Mesendoderm (in vitro differentiated cells): ENCODE results near the gene SH3GLB2.
"Not testable (repeated sequence)": the region's sequence is repeated elsewhere in the genome, so short reads cannot be mapped to it uniquely, and the experiment has no call there.

Experiments used
- DNase-seq: peaks from one replicate; pipeline ENCODE4 v3.0.0; 2013
- H2AK5ac ChIP-seq: 2 replicates; pipeline ENCODE4 v1.6.1; 2013; ENCODE audit warnings: low read length, inconsistent platforms
- H2BK120ac ChIP-seq: 2 replicates; pipeline ENCODE4 v1.6.1; 2013; ENCODE audit warnings: low read depth, mild to moderate bottlenecking, low read length, moderate library complexity, mixed read lengths
- H2BK15ac ChIP-seq: replicated peaks from 2 replicates; pipeline ENCODE4 v1.6.1; 2013; ENCODE audit warnings: low read depth, mild to moderate bottlenecking, moderate library complexity
- H2BK5ac ChIP-seq: 2 replicates; pipeline ENCODE4 v1.6.1; 2013; ENCODE audit warnings: low read length, inconsistent platforms
- H3K18ac ChIP-seq: 2 replicates; pipeline ENCODE4 v1.6.1; 2013; ENCODE audit warnings: mild to moderate bottlenecking, low read length, mixed read lengths
- H3K23ac ChIP-seq: one replicate; pipeline ENCODE4 v1.6.1; 2013; ENCODE audit warnings: low read length
- H3K27ac ChIP-seq: 2 replicates; pipeline ENCODE4 v1.5.1; 2013; ENCODE audit warnings: low read depth, mild to moderate bottlenecking, inconsistent platforms, low read length, moderate library complexity
- H3K27me3 ChIP-seq: 2 replicates; pipeline ENCODE4 v1.6.1; 2013; ENCODE audit warnings: low read length, control low read depth, mild to moderate bottlenecking, inconsistent platforms; ENCODE audit not compliant: insufficient read depth, poor library complexity
- H3K36me3 ChIP-seq: 2 replicates; pipeline ENCODE4 v1.6.1; 2013; ENCODE audit warnings: low read length, inconsistent platforms; ENCODE audit not compliant: control insufficient read depth, insufficient read depth
- H3K4ac ChIP-seq: one replicate; pipeline ENCODE4 v1.6.1; 2013; ENCODE audit warnings: low read depth, mild to moderate bottlenecking, low read length, moderate library complexity
- H3K4me1 ChIP-seq: 2 replicates; pipeline ENCODE4 v1.6.1; 2013; ENCODE audit warnings: low read depth, low read length, inconsistent platforms; ENCODE audit not compliant: control insufficient read depth
- H3K4me2 ChIP-seq: 2 replicates; pipeline ENCODE4 v1.6.1; 2013; ENCODE audit warnings: low read length
- H3K4me3 ChIP-seq: 2 replicates; pipeline ENCODE4 v1.5.1; 2013; ENCODE audit warnings: mild to moderate bottlenecking, low read length
- H3K56ac ChIP-seq: one replicate; pipeline ENCODE4 v1.6.1; 2013; ENCODE audit warnings: low read length
- H3K79me1 ChIP-seq: 2 replicates; pipeline ENCODE4 v1.6.1; 2013; ENCODE audit warnings: low read length, inconsistent platforms
- H3K79me2 ChIP-seq: 2 replicates; pipeline ENCODE4 v1.6.1; 2013; ENCODE audit warnings: mild to moderate bottlenecking, low read length; ENCODE audit not compliant: control insufficient read depth, insufficient read depth
- H3K9ac ChIP-seq: 2 replicates; pipeline ENCODE4 v1.6.1; 2013; ENCODE audit warnings: low read length, inconsistent platforms
- H4K5ac ChIP-seq: one replicate; pipeline ENCODE4 v1.6.1; 2013; ENCODE audit warnings: low read length
- H4K8ac ChIP-seq: one replicate; pipeline ENCODE4 v1.6.1; 2013; ENCODE audit warnings: low read depth, mild to moderate bottlenecking, control low read depth, low read length, moderate library complexity
- WGBS: extraction: QIAGEN DNeasy Blood & Tissue Kit; methylation state at CpG from one replicate; pipeline ENCODE4 v1.1.7; 2013; ENCODE audit warnings: low lambda C conversion rate, missing lambda C conversion rate; ENCODE audit not compliant: insufficient coverage; ENCODE audit errors: extremely low coverage; 5-methylcytosine and 5-hydroxymethylcytosine counted together

SH3GLB2 gene

DNA sequence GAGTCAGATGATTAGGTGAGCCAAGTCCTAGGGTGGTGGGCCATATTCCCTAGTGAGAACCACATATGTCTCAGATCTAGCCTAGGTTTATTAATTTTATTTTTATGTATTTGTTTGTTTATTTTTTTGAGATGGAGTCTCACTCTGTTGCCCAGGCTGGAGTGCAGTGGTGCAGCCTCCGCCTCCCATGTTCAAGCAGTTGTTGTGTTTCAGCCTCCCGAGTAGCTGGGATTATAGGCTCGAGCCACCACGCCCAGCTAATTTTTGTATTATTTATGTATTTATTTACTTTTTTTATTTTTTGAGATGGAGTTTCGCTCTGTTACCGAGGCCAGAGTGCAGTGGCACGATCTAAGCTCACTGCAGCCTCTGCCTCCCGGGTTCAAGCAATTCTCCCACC, 44.6 kb downstream of the SH3GLB2 start:
- H3K79me1 ChIP-seq, result no peaks in the 10 kb centered on the region
- H3K4me1 ChIP-seq, result no peaks in the 10 kb centered on the region
- no peak overlapping the region for H3K9ac ChIP-seq
- no peak overlapping the region for H4K8ac ChIP-seq
- no peak overlapping the region for H3K4me3 ChIP-seq
- DNase-seq, result no peak
- peaks cover 22% of the 10 kb centered on the region for H3K36me3 ChIP-seq
- H3K18ac ChIP-seq, result no peak overlapping the region
- H2BK5ac ChIP-seq, result no peak overlapping the region
- H2BK120ac ChIP-seq, result no peak overlapping the region
- no peak overlapping the region for H3K23ac ChIP-seq
- WGBS, result no CpG with 5 or more reads among the region's 8 CpGs
- no peak overlapping the region for H3K4me2 ChIP-seq
- no peaks in the 10 kb centered on the region for H3K27me3 ChIP-seq
- no peaks in the 10 kb centered on the region for H3K79me2 ChIP-seq
- no peak overlapping the region for H3K56ac ChIP-seq
- H3K4ac ChIP-seq, result no peak overlapping the region
- no peak overlapping the region for H2AK5ac ChIP-seq
- H2BK15ac ChIP-seq, result no peak overlapping the region
- H4K5ac ChIP-seq, result no peak overlapping the region
- H3K27ac ChIP-seq, result no peak overlapping the region

DNA sequence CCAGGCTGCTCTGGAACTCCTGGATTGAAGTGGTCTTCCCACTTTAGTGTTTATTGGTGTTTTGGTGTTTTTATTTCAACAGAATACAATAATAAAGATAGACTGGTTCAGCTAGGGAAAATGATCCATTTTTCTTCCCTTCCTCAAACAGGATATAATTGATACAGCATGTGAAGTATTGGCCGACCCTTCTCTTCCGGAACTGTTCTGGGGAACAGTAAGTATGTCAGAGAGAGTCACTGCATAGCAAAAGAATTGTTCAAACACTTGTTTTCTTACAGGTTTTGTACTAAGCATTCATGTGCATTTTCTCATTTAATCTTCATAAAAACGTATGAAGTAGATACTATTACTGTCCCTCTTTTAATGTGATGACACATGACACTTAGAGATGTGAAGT, 49.0 kb downstream of the SH3GLB2 start:
- Histone ChIP-seq H3K27me3 (no peaks in the 10 kb centered on the region), H3K4me3 (no peak overlapping the region), H3K79me1 (no peaks in the 10 kb centered on the region), H3K4me1 (no peaks in the 10 kb centered on the region), H3K79me2 (no peaks in the 10 kb centered on the region), H4K8ac (no peak overlapping the region), H4K5ac (no peak overlapping the region), H2BK5ac (no peak overlapping the region), H2BK15ac (no peak overlapping the region), H3K23ac (no peak overlapping the region), H3K9ac (no peak overlapping the region), H3K56ac (no peak overlapping the region), H3K4ac (no peak overlapping the region), H3K4me2 (no peak overlapping the region), H2BK120ac (no peak overlapping the region), H2AK5ac (no peak overlapping the region), H3K27ac (no peak overlapping the region), H3K36me3 (peaks cover 17% of the 10 kb centered on the region), H3K18ac (no peak overlapping the region)
- WGBS, result no CpG with 5 or more reads among the region's 3 CpGs
- no peak for DNase-seq

DNA sequence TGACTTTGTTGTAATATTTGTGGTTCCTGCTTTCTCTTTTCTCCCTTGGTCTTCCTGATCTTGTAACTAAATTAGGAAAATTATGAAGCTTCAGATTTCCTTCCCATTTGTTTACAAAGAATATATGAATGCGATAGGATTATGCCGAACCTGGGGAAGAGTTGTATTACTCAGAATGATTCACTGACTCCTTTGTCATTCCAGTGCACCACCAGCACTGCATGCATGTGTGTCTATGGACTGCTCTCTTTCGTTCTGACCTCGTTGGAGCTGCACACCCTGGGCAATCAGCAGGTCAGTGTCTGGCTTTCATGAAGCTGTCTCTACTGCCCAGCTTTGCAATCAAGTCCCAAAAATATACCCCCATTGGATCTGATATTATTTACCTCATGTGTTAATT, 55.2 kb downstream of the SH3GLB2 start:
- Histone ChIP-seq H3K27me3 (no peaks in the 10 kb centered on the region), H3K27ac (no peak overlapping the region), H3K18ac (no peak overlapping the region), H3K4me3 (no peak overlapping the region), H4K5ac (no peak overlapping the region), H3K56ac (no peak overlapping the region), H3K9ac (no peak overlapping the region), H3K79me1 (no peaks in the 10 kb centered on the region), H2BK5ac (no peak overlapping the region), H3K36me3 (peaks cover 14% of the 10 kb centered on the region), H3K4me1 (no peaks in the 10 kb centered on the region), H4K8ac (no peak overlapping the region), H2BK120ac (no peak overlapping the region), H3K23ac (no peak overlapping the region), H3K4me2 (no peak overlapping the region), H3K79me2 (no peaks in the 10 kb centered on the region), H3K4ac (no peak overlapping the region), H2AK5ac (no peak overlapping the region), H2BK15ac (no peak overlapping the region)
- no CpG with 5 or more reads among the region's 4 CpGs for WGBS
- DNase-seq, result no peak

DNA sequence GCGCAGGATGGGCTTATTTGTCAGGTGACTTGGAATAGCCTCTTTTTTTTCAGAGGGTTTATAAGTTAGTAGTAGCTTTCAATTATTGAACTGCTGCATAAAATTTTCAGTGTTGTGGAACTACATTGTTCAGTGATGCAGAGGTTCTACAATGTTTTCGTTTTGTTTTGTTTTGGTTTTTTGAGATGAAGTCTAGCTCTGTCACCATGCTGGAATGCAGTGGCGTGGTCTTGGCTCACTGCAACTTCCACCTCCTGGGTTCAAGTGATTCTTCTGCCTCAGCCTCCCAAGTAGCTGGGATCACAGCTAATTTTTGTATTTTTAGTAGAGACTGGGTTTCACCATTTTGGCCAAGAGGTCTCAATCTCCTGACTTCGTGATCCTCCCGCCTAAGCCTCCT, 58.6 kb downstream of the SH3GLB2 start:
- no peak overlapping the region for H2BK120ac ChIP-seq
- H3K56ac ChIP-seq, result no peak overlapping the region
- no peak overlapping the region for H2AK5ac ChIP-seq
- no peak overlapping the region for H3K4ac ChIP-seq
- H3K27me3 ChIP-seq, result no peaks in the 10 kb centered on the region
- no peaks in the 10 kb centered on the region for H3K79me1 ChIP-seq
- H3K27ac ChIP-seq, result no peak overlapping the region
- WGBS, result no CpG with 5 or more reads among the region's 5 CpGs
- H3K4me1 ChIP-seq, result no peaks in the 10 kb centered on the region
- H4K8ac ChIP-seq, result no peak overlapping the region
- no peak for DNase-seq
- H4K5ac ChIP-seq, result no peak overlapping the region
- H3K9ac ChIP-seq, result no peak overlapping the region
- H2BK15ac ChIP-seq, result no peak overlapping the region
- H3K79me2 ChIP-seq, result no peaks in the 10 kb centered on the region
- no peak overlapping the region for H3K4me3 ChIP-seq
- H3K4me2 ChIP-seq, result no peak overlapping the region
- no peak overlapping the region for H3K23ac ChIP-seq
- H3K18ac ChIP-seq, result no peak overlapping the region
- H3K36me3 ChIP-seq, result peaks cover 11% of the 10 kb centered on the region
- no peak overlapping the region for H2BK5ac ChIP-seq

DNA sequence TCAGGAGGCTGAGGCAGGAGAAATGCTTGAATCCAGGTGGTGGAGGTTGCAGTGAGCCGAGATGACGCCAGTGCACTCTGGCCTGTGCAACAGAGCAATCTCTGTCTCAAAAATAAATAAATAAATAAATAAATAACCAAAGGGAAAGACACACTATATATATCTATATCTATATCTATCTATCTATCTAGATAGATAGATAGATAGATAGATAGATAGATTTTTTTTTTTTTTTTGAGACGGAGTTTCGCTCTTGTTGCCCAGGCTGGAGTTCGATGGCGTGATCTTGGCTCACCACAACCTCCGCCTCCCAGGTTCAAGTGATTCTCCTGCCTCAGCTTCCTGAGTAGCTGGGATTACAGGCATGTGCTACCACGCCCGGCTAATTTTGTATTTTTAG, 66.7 kb downstream of the SH3GLB2 start:
- H3K56ac ChIP-seq, H3K79me2 ChIP-seq, H3K36me3 ChIP-seq, DNase-seq, H3K4me2 ChIP-seq, H3K23ac ChIP-seq, H3K4ac ChIP-seq, H3K4me3 ChIP-seq, H4K8ac ChIP-seq, H2BK15ac ChIP-seq, H2BK5ac ChIP-seq, H3K4me1 ChIP-seq, H3K27me3 ChIP-seq, H3K9ac ChIP-seq, H4K5ac ChIP-seq, H3K79me1 ChIP-seq, H2AK5ac ChIP-seq, H2BK120ac ChIP-seq, H3K18ac ChIP-seq, H3K27ac ChIP-seq: not testable (repeated sequence)
- no CpG with 5 or more reads among the region's 9 CpGs for WGBS
